Transverse colon (tissue), 4 donors: ENCODE measurements around the gene PFDN2. TPM values are rescaled to one million over a fixed set of nuclear protein-coding genes. Genes with fewer than 3 reads are reported as not detected.

Experiments used
- DNase-seq: peaks from one replicate; pipeline ENCODE4 v3.0.0-alpha.2; 2019
- H3K27ac ChIP-seq, 4 donors: fragments of 200-600 bp; sonication (generic); 2 replicates each; pipeline ENCODE4 v1.5.1; 2016 to 2018; ENCODE audit warnings: inconsistent platforms in 4 of 4
- H3K27me3 ChIP-seq: fragments of 200-600 bp; sonication (generic); 2 replicates; pipeline ENCODE4 v1.5.1; 2017; ENCODE audit warnings: inconsistent platforms
- H3K36me3 ChIP-seq, 4 donors: fragments of 200-600 bp; sonication (generic); 2 replicates each; pipeline ENCODE4 v1.5.1; 2017 to 2019; ENCODE audit warnings: inconsistent platforms in 4 of 4
- H3K4me1 ChIP-seq, 4 donors: fragments of 200-600 bp; sonication (generic); 2 replicates each; pipeline ENCODE4 v1.5.1; 2017 to 2020; ENCODE audit warnings: inconsistent platforms in 4 of 4
- H3K4me3 ChIP-seq, 4 donors: fragments of 200-600 bp; sonication (generic); 1 replicate in 1 of 4; 2 replicates in 3 of 4; pipeline versions ENCODE4 v1.5.1 to v1.6.1; 2017 to 2019; ENCODE audit warnings: inconsistent platforms in 4 of 4
- H3K9me3 ChIP-seq, 2 donors: fragments of 200-600 bp; sonication (generic); 2 replicates each; pipeline ENCODE4 v1.5.1; 2017 to 2019; ENCODE audit warnings: inconsistent platforms in 2 of 2
- CTCF ChIP-seq, 5 experiments: fragments of 200-600 bp in 3 of 5; fragments of 450-650 bp in 2 of 5; sonication (generic) in 3 of 5; IDR thresholded peaks; 1 replicate in 2 of 5; 2 replicates in 3 of 5; pipeline ENCODE4 v1.5.1; 2016 to 2017; ENCODE audit warnings: antibody characterized with exemption in 5 of 5, inconsistent platforms in 3 of 5, mild to moderate bottlenecking in 2 of 5, moderate library complexity in 1 of 5
- EP300 ChIP-seq: sonication (generic); formaldehyde crosslinking; IDR thresholded peaks from one replicate; pipeline ENCODE4 v1.6.1; 2017; ENCODE audit warnings: antibody characterized with exemption, low read depth
- POLR2A ChIP-seq: fragments of 450-650 bp; IDR thresholded peaks from one replicate; pipeline ENCODE4 v1.6.1; 2016; ENCODE audit warnings: antibody characterized with exemption, mild to moderate bottlenecking, moderate library complexity
- POLR2AphosphoS5 ChIP-seq, 3 donors: sonication (generic); formaldehyde crosslinking; IDR thresholded peaks; one replicate each; pipeline ENCODE4 v1.6.1; 2016; ENCODE audit warnings: antibody characterized with exemption in 3 of 3
- WGBS, 2 donors: methylation state at CpG; one replicate each; pipeline ENCODE4 v1.1.5; 2018; ENCODE audit warnings: low coverage in 1 of 2; 5-methylcytosine and 5-hydroxymethylcytosine counted together
- in situ Hi-C, 4 donors: fragments of 200-750 bp; cut with MboI; loops; one replicate each; pipeline versions ENCODE4 v1.15.0 to v1.15.1; 2017; ENCODE audit warnings: low sequenced_read_pairs in 3 of 4, low pct_ligation_motif_present in 1 of 4, low pct_unique_long_range_greater_than_20kb in 1 of 4
- intact Hi-C: fragments of 100-400 bp; cut with DNase I; formaldehyde crosslinking; loops from one replicate; pipeline ENCODE4 v1.15.1; 2023; ENCODE audit warnings: low total_unique reads
- total RNA-seq, 4 donors: library from RNA; depleted of rRNA; stranded (reverse); fragments of >200 nt; gene quantifications; one replicate each; pipeline ENCODE4 v1.1.0, GENCODE V29; 2016

PFDN2 gene
- total RNA-seq, 4 donors from 2014 or later = 28.9 to 70.5 (median 45.9) TPM

DNA sequence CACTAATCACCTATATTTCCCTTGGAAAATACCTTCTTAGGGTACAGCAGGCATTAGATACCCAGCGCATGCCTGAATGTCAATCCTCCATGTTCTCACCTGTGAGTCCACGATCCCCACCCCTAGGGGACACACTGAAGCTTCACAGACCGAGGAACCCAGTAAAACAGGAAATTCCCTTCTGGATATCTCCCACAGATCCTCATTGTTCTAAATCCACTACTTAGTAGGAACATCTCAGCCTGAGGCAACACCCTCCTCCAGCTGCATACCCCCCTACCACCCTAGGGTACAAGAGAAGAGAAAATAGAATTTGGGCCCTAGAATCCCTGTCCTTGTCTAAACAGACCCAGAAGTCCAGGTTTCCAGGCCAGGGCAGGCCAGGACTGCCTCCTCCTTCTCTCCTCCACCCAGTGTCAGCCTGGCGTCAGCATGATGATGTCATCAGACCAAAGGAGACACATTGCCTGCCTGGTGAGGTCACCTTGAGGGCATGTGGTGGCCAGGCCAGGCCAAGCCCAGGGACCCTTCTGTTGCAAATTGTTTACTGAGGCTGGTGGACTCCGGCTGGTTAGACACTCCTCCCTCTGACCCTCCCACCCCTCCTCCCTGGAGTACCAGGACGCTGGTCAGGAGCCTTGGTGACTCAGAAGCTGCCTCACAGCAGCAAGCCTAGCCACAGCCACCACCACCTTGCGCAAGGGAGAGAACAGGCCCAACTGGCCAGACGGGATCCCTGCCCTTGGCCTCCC lies 34.7 kb downstream of the PFDN2 start:
- in situ Hi-C loops = loop anchor here in 1 of 4 donors (25.0 kb wide), 1 partner anchor 246 kb away; no protein-coding TSS in a partner anchor
- WGBS, 2 donors = 63 to 87% methylated on average over 3 to 8 of the region's 8 CpGs
- H3K4me1 ChIP-seq = peaks cover 8 to 19% (median 16%) of the 10 kb centered on the region in 4 donors

DNA sequence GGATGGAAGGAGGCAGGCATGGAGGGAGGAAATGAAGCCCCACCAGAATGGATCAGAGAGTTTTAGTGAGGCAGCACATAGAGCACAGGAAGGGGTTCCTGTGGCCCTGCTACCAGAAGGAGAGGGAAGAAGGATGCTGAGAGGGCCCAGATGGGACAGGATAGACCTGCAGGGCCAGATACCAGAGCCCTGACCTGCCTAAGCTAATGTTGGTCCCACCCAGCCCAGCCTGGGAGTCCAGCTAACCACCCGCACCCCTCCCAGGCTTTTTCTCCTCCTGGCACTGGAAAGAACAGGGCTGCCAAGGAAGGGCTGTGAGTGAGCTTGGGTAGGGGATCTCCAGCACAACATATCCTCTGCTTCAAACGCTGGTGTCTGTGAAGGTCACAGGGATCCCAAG lies 35.4 kb downstream of the PFDN2 start:
- Histone ChIP-seq H3K27me3 (no peaks in the 10 kb centered on the region), H3K27ac (peak overlapping the region in 1 of 4 donors; percentile 34), H3K9me3 (no peaks in the 10 kb centered on the region), H3K4me1 (peaks cover 8 to 19% (median 16%) of the 10 kb centered on the region in 4 donors), H3K36me3 (no peaks in the 10 kb centered on the region), H3K4me3 (no peak overlapping the region)
- no peak for DNase-seq
- TF ChIP-seq POLR2AphosphoS5 (IDR thresholded peaks at IDR 0.05) (no peak), POLR2A (no peak), CTCF (IDR thresholded peaks at IDR 0.05) (no peak), EP300 (no peak)
- intact Hi-C loops = no loop called here
- in situ Hi-C loops = loop anchor here in 1 of 4 donors (25.0 kb wide), 1 partner anchor 245 kb away; no protein-coding TSS in a partner anchor
- 76% methylated on average over 2 of the region's 2 CpGs; no CpG with 5 or more reads in 1 of the 2 donors for WGBS, 2 donors

More for the DNA sequence above, 34.7 kb downstream of the PFDN2 start:
- TF ChIP-seq CTCF (IDR thresholded peaks at IDR 0.05) (no peak), POLR2AphosphoS5 (IDR thresholded peaks at IDR 0.05) (peak; percentile 11 to 76 (median 58))
- Histone ChIP-seq H3K9me3 (no peaks in the 10 kb centered on the region), H3K36me3 (no peaks in the 10 kb centered on the region), H3K27me3 (no peaks in the 10 kb centered on the region), H3K27ac (peak overlapping the region; percentile 34 to 58 (median 42)), H3K4me3 (no peak overlapping the region)
- peak; percentile 88 for DNase-seq
- intact Hi-C loops = no loop called here

DNA sequence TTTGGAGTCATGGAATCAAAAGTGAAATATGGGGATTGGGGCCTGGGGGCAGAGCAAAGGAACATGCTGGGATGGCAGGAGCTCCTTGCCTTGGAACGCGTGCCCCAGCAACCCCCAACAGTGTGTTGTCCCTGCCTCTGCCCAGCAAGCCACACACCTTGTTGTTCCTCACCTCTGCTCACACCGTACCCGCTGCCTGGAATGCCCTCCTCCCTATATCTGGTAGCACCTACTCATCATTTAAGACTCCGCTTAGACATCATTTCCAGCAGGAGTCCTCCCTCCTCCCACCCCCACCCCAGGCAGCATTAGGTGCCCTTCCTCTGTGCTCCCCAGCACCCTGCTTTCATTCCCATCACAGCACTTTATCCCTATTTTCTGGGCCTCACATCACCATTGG lies 36.3 kb downstream of the PFDN2 start:
- no peak for DNase-seq
- WGBS, 2 donors = 50 to 77% methylated on average over 2 to 5 of the region's 5 CpGs
- in situ Hi-C loops (loop anchor here in 1 of 4 donors (25.0 kb wide), 1 partner anchor 244 kb away; no protein-coding TSS in a partner anchor), intact Hi-C loops (no loop called here)
- Histone ChIP-seq H3K4me1 (peaks cover 8 to 19% (median 15%) of the 10 kb centered on the region in 4 donors), H3K27ac (no peak overlapping the region), H3K36me3 (no peaks in the 10 kb centered on the region), H3K4me3 (no peak overlapping the region), H3K9me3 (no peaks in the 10 kb centered on the region), H3K27me3 (no peaks in the 10 kb centered on the region)
- TF ChIP-seq POLR2AphosphoS5 (IDR thresholded peaks at IDR 0.05) (no peak), CTCF (IDR thresholded peaks at IDR 0.05) (no peak), EP300 (no peak), POLR2A (no peak)

GRCh38 chr1:161080441-161081405 lies 37.1 kb downstream of the PFDN2 start:
- Histone ChIP-seq H3K4me3 (no peak overlapping the region), H3K27ac (no peak overlapping the region), H3K9me3 (no peaks in the 10 kb centered on the region), H3K36me3 (no peaks in the 10 kb centered on the region), H3K27me3 (no peaks in the 10 kb centered on the region), H3K4me1 (peaks cover 8 to 13% (median 10%) of the 10 kb centered on the region in 4 donors)
- intact Hi-C loops (no loop called here), in situ Hi-C loops (loop anchor here in 1 of 4 donors (25.0 kb wide), 1 partner anchor 243 kb away; no protein-coding TSS in a partner anchor)
- WGBS, 2 donors = 76 to 80% methylated on average over 5 of the region's 5 CpGs
- DNase-seq = no peak
- TF ChIP-seq CTCF (IDR thresholded peaks at IDR 0.05) = no peak
- no peak for TF ChIP-seq POLR2A
- TF ChIP-seq EP300 = no peak
- no peak for TF ChIP-seq POLR2AphosphoS5 (IDR thresholded peaks at IDR 0.05)
